Omental fat pad (tissue), 4 donors: Measurements from ENCODE around the gene ZFAND2B. TPM values are rescaled to one million over a fixed set of nuclear protein-coding genes. Genes with fewer than 3 reads are reported as not detected.

ENCODE experiments used
- ATAC-seq: fragments of 150-250 bp; one replicate; pipeline ENCODE4 v1.9.1; 2016; ENCODE audit warnings: mild to moderate bottlenecking, moderate library complexity; ENCODE audit not compliant: low FRiP score
- DNase-seq: peaks from one replicate; pipeline ENCODE4 v3.0.0-alpha.2; 2019; ENCODE audit warnings: low spot score
- CTCF ChIP-seq, 3 donors: fragments of 450-650 bp; IDR thresholded peaks; one replicate each; pipeline ENCODE4 v1.5.1; 2016 to 2017; ENCODE audit warnings: antibody characterized with exemption in 3 of 3, mild to moderate bottlenecking in 3 of 3, moderate library complexity in 2 of 3
- total RNA-seq, 4 donors: library from RNA; depleted of rRNA; stranded (reverse); fragments of >200 nt; gene quantifications; one replicate each; pipeline ENCODE4 v1.1.0, GENCODE V29; 2016

ZFAND2B gene, protein sequence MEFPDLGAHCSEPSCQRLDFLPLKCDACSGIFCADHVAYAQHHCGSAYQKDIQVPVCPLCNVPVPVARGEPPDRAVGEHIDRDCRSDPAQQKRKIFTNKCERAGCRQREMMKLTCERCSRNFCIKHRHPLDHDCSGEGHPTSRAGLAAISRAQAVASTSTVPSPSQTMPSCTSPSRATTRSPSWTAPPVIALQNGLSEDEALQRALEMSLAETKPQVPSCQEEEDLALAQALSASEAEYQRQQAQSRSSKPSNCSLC
- 10 to 100 TPM; 25.1 to 57.1 (median 40.1) TPM for total RNA-seq

DNA sequence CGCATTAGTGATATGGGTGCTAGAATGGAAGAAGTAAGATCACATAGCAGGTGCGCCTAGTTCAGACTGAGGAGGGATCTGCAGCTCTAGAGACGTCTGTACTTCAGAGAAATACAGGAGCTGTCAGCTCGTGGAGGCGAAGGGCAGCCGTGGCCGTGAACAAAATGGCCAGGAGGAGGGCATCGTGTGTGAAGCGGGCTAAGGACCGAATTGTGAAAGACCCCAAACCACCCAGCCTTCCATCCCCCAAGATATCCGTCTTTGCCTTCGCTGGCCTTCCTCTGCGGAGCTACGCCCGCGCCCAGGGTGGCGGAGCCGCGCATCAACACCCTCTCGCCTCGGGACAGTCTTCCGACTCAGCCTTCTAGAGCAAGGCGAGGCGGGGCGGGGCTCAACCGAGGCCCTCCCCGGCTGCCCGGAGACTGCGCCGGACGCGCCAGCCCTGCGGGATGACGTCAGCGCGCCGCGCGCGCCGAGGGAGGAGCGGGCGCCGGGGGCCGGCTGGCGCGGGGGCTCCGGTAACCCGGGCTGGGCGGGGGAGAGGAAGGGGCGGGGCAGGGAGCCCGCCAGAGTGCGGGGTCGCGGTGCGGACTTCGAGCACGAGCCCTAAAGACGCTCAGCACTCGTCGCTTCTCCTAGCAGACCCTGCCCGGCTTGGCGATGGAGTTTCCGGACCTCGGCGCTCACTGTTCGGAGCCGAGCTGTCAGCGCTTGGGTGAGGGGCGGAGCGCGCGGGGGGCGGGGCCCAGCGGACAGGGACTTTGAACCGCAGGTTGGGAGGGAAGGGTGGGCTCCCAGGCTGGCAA is at the start of gene ZFAND2B:
ZFAND2B (plus strand) TSS at position 455 of the 806 bp plus-strand sequence; CDS start at position 661, 206 bp downstream.
- ATAC-seq (peak; percentile 99), DNase-seq (peak; percentile 77)
- no peak for TF ChIP-seq CTCF (IDR thresholded peaks at IDR 0.05)

DNA sequence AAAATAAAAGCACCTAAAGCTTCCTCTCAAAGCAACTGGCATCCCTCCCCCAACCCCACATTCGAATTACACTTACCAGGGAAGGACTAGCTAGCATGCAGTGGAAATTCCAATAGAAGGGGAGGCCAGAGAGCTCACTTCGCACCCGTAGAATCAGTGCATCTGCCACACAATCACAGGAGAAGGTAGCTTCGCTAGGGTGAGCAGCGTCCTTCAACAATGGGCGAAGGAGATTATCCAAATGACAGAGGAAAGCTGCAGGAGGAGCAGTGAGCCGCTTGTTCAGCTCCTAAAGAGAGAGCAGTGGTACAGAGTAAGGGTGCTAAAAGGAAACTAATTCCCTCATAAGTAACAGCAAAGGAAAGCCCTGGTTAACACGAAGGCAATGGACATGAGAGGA is 49.2 kb upstream of the ZFAND2B start:
- DNase-seq (no peak), ATAC-seq (no peak)
- TF ChIP-seq CTCF (IDR thresholded peaks at IDR 0.05), result no peak

DNA sequence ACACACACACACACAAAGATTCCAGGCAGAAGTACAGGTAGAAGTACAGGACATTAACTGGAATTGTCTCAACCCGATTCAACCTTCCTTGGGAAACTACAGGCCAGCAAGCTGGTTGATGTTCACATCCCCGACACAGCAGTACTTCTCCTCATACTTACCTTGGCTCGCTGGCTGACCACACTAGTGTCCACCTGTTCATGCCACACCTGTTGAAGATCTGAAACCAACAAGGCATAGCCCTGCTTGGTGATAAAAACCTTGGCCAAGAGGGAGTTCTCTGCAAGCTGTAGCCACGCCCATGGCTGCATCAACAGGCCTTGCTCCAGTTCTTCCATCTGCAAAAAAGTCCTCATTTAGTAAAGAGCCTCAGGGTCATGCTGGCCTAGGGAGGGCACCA is 48.6 kb upstream of the ZFAND2B start:
- no peak for TF ChIP-seq CTCF (IDR thresholded peaks at IDR 0.05)
- DNase-seq (no peak), ATAC-seq (no peak)

- DNase-seq (no peak), ATAC-seq (no peak)
- TF ChIP-seq CTCF (IDR thresholded peaks at IDR 0.05), result no peak
Observed at GRCh38 chr2:219158586-219158985, 48.0 kb upstream of the ZFAND2B start.

DNA sequence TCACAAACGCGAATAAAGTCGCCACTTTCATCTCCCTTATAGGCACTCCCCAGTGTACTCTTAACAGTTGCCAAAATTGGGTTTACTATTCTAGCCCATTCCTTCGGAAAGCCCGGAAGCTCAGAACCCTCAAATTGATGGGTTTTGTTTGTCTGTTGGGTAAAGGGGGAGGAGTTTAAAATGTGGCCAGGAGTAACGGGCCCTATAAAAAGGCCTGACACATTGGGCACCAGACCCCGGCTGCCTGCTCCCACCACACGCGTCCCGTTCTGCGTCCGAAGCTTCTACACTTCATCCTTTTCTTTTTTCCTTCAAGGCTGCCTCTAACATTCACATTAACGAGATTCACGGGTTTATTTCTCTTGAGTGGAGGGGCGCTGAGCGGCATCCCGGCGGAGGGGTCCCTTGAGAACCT is 46.8 kb upstream of the ZFAND2B start:
- no peak for ATAC-seq
- DNase-seq, result no peak
- no peak for TF ChIP-seq CTCF (IDR thresholded peaks at IDR 0.05)

GRCh38 chr2:219160186-219161017 is 46.2 kb upstream of the ZFAND2B start, which contains the start of gene NHEJ1:
Gene NHEJ1, minus strand, starts transcription at chr2:219160815. Its CDS starts 2,453 bp downstream, at chr2:219158362.
- peak in 2 of 3 donors; percentile 69 to 78 for TF ChIP-seq CTCF (IDR thresholded peaks at IDR 0.05)
- DNase-seq (peak; percentile 98), ATAC-seq (peak; percentile 98)
